ENCODE measurements around the gene SLN.

The SLN gene

GRCh38 chr11:107719557-107720302, 7.9 kb upstream of the SLN start:
- in situ Hi-C loops (cut with HindIII; ENCODE audit: low sequenced_read_pairs) = no loop called here

- in situ Hi-C loops (cut with HindIII; ENCODE audit: low sequenced_read_pairs) = no loop called here
Measured at GRCh38 chr11:107719073-107719472, 7.2 kb upstream of the SLN start.

- in situ Hi-C loops (cut with HindIII; ENCODE audit: low sequenced_read_pairs) = no loop called here
Measured at GRCh38 chr11:107716884-107717532, 5.2 kb upstream of the SLN start.

- in situ Hi-C loops (cut with HindIII; ENCODE audit: low sequenced_read_pairs) = no loop called here
Measured at GRCh38 chr11:107713009-107713408, 1.2 kb upstream of the SLN start.

DNA sequence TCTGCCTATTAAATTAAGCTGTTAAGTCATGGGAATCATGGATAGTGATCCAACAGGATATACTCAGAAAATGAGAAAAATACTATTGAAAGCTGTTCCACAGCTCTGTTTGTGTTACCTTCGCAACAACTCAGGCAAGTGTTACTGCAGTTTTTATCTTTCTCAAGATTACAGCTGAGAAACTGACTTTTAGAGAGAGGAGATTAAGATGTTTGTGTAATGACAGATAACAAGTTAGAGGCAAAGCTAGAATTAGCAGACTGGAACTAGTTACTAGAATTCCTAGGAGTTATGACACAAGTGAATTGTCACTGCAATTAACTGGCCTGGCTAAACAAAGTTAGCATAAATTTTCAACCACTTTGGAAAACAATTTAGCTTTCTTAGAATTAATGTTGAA, 1.6 kb downstream of the SLN start:
- in situ Hi-C loops (cut with HindIII; ENCODE audit: low sequenced_read_pairs) = no loop called here

DNA sequence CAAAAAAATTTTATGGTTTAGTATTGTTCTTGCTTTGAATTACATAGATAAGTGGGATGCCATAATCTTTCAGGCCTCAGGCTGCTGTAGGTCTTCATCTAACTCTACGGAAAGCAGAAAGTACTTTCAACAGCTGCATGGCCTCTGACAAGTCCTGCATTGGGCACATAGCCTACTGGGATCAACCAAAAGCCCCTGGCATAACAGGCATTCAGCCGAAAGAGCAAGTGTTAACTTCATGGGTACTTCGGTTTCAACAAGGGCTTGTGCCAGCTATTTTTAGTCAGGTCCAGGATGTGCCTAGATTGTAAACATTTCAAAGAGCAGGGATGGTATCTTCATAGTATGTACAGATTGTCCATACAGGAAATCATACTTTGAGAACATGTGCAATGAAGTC, 3.1 kb downstream of the SLN start:
- in situ Hi-C loops (cut with HindIII; ENCODE audit: low sequenced_read_pairs) = no loop called here

- in situ Hi-C loops (cut with HindIII; ENCODE audit: low sequenced_read_pairs) = no loop called here
Measured at GRCh38 chr11:107707807-107708206, 4.0 kb downstream of the SLN start.

- in situ Hi-C loops (cut with HindIII; ENCODE audit: low sequenced_read_pairs) = no loop called here
Measured at GRCh38 chr11:107707215-107707671, 4.6 kb downstream of the SLN start.

- in situ Hi-C loops (cut with HindIII; ENCODE audit: low sequenced_read_pairs) = no loop called here
Measured at GRCh38 chr11:107706531-107706930, 5.3 kb downstream of the SLN start.

GRCh38 chr11:107705027-107705426, 6.8 kb downstream of the SLN start:
- in situ Hi-C loops (cut with HindIII; ENCODE audit: low sequenced_read_pairs) = no loop called here

- in situ Hi-C loops (cut with HindIII; ENCODE audit: low sequenced_read_pairs) = no loop called here
Measured at GRCh38 chr11:107704451-107704850, 7.4 kb downstream of the SLN start.

DNA sequence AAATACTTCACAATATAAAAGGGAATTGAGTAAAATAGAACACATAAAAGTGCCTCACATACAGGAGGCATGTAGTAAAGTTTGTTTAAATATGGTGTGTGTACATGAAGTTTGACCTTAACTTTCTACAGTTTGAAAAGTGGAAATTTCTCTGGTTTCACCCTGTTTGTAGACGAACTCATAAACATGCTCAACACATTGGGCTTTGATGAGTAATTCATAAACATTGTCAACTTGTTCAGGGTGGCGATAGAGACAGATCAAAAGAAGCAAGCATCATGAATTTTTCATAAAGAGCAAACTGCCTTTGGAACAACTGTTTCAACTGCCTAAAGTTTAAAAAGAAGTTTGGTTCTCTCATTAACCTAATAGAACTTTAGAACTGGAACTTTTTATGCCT, 9.1 kb downstream of the SLN start:
- in situ Hi-C loops (cut with HindIII; ENCODE audit: low sequenced_read_pairs) = no loop called here

DNA sequence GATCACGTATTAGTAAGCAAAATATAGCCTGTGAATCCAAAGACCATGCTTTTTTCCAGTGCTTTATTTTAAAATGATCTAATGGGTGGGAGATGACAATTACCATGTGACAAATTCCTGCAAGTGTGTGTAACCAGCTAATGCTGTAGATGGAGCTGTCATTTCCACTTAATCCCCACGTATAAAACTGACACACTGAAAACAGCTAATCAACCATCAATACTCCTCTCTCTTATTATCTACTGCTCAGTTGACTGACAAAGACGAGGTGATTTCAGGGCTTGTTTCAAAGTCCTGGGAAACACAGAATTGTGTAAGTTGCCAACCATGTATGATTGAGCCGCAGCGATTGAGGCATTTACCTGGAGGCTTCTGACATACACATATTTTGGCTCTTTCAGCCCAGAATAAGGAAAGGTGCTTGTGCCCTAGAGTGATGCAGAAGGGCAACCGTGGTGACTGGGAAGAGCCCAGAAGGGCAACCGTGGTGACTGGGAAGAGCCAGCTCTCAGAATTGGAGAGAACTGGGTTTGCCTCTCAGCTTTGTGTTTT, 9.7 kb downstream of the SLN start:
- in situ Hi-C loops (cut with HindIII; ENCODE audit: low sequenced_read_pairs) = no loop called here

DNA sequence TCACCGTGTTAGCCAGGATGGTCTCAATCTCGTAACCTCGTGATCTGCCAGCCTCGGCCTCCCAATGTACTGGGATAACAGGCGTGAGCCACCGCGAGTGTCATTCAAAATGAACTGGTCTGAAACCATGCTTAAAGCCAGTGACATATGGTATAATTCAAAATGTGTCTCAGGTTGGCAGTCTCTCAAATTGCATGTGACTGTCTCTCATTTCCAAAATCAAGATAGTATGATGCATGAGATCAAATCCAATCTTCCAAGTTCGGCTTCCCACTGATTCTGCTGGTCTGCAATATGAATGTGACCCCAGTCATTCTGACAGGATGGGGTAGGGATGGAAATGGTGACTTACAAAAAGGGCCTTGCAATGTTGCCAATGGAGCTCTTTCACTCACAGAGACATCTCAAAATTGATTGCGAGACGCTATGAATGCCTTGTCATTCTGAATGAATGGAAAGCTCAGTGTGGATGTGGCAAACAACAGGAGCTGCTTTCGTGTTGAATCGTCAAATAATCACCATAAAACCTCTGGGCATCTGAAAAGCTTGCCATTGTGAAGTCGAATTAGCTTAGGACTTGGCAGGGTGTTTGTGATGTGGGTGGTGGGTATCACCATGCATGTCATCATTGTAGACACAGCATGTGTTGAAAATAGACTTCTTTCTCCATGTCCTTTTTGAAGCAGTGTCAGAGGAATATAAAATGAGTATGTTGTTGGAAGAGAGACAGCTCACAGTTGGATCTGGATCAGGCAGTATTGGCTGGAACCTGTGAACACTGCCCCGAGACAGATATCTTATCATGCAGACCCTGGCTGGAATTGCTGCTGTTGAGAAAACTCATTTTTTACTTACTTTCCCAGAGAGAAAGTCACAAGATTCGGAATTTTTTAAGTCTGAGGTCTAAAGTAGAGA, 12.2 kb downstream of the SLN start:
- in situ Hi-C loops (cut with HindIII; ENCODE audit: low sequenced_read_pairs) = no loop called here

GRCh38 chr11:107697291-107697690, 14.6 kb downstream of the SLN start:
- in situ Hi-C loops (cut with HindIII; ENCODE audit: low sequenced_read_pairs) = no loop called here

- in situ Hi-C loops (cut with HindIII; ENCODE audit: low sequenced_read_pairs) = no loop called here
Measured at GRCh38 chr11:107696140-107696539, 15.7 kb downstream of the SLN start.

DNA sequence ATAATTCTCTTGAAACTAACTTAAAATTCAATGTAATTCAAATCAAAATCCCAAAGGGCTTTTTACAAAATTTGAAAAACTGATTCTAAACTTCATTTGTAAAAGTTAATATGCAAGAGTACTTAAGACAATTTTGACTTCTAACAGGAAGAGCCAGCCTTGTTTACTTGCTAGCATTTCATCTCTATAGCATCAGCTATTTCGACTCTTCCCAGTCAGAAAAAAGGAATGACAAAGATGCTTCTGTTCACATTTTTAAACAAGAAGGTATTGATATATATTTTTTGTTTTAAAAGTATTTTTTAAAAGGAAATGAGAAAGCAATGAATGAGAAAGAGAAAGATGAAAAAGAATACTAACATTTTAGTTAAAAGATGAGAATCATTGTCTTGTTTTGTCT, 16.4 kb downstream of the SLN start:
- in situ Hi-C loops (cut with HindIII; ENCODE audit: low sequenced_read_pairs) = no loop called here

DNA sequence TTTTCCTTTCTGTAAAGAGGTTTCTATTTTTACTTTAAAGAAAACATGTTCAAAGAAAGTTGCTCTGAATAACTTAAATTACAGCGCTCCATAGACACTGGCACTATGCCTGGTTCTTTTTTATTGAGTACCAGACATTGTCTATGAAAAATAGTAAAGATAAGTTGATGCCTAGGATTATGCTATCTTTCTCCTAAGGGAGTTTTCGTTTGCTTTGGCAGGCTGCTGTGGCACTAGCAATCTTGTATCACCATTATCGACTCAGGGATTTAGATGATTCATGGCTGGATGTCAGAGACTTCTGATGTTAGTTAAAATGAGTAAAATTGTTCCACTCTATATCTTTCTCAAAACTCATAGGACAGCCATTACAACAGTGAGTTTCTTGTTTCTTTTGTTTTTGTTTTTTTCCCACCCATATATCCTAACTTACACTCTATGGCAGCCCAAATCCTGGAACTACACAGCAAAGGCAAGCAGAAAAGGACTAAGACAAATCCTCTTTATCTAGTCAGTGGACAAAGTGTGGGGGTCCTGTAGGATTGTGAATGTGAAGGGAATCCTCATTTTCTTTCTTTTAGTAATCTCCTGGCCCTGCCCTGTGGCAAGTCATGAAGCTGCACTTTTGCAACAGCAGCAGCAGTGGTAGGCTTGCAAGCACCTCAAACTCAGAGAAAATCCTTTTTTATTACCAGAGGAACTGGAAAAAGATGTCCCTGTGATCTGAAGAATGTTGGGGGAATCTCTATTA, 20.7 kb downstream of the SLN start:
- in situ Hi-C loops (cut with HindIII; ENCODE audit: low sequenced_read_pairs) = no loop called here

DNA sequence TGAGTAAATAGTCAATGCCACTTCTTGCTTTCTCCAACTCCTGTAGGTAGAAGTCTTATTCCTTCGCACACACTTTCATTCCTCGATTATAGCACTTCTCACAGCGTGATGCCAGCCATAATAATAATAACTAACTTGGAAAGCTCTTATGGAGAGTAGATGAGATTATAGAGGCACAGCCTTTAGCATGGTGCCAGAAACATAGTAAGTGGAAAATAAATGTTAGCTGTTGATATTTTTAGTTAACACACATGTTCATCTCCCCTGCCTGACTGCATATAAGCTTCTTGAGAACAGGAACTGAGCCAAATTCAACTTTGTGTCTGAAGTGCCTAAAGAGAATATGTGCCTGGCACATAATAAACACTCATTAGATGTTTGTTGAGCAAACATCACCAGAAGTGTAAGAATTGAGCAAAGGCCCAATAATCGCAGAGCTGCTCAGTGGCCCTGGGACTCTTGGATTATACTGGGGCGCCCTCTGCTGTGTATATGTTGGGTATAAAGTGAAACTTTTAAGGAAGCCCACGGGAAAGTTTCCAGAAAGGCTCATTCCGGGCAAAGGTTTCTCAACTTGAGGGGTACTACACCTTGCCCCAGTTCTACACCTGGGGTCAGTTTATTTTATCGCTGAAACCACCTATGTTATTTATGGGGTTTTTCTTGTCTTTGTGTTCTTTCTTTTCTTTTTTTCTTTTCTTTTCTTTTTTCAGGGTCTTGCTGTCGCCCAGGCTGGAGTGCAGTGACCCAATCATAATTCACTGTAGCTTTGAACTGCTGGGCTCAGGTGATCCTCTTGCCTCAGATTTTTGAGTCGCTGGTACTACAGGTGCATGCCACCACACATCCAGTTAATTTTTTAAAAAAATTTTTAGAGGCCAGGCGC, 22.3 kb downstream of the SLN start:
- in situ Hi-C loops (cut with HindIII; ENCODE audit: low sequenced_read_pairs) = no loop called here

All from endothelial cell of hepatic sinusoid (primary cell).